K562 (cell line): Measurements from ENCODE around the gene VPS33B. TPM values are rescaled to one million over a fixed set of nuclear protein-coding genes. Genes with fewer than 3 reads are reported as not detected.

Experiments
- CHCHD3 ChIP-seq: fragments of 250-450 bp; sonication (Bioruptor Pico); IDR thresholded peaks from 2 replicates; pipeline ENCODE4 v2.1.2; 2022; ENCODE audit warnings: mild to moderate bottlenecking
- CTBP1 ChIP-seq: fragments of 450-650 bp; IDR thresholded peaks from 2 replicates; pipeline ENCODE4 v1.6.1; 2016; ENCODE audit warnings: borderline replicate concordance
- ERF ChIP-seq: fragments of 450-650 bp; formaldehyde crosslinking; IDR thresholded peaks from 2 replicates; pipeline ENCODE4 v1.4.0; 2020; ENCODE audit warnings: mild to moderate bottlenecking, mixed read lengths
- FOXK2 ChIP-seq, 2 experiments: fragments of 450-650 bp; IDR thresholded peaks in 1 of 2; conservative IDR thresholded peaks in 1 of 2; 2 replicates each; pipeline ENCODE4 v1.6.1; 2016; ENCODE audit warnings: low read depth in 2 of 2, mild to moderate bottlenecking in 1 of 2
- HDAC3 ChIP-seq: fragments of 450-650 bp; IDR thresholded peaks from 2 replicates; pipeline ENCODE4 v1.6.1; 2018; ENCODE audit warnings: borderline replicate concordance, mild to moderate bottlenecking, moderate library complexity; ENCODE audit not compliant: partially characterized antibody
- KLF1 ChIP-seq: fragments of 450-650 bp; IDR thresholded peaks from 2 replicates; pipeline ENCODE4 v1.6.1; 2016; ENCODE audit warnings: missing genetic modification characterization, missing compliant biosample characterization
- LARP7 ChIP-seq: fragments of 450-650 bp; IDR thresholded peaks from 2 replicates; pipeline ENCODE4 v1.6.1; 2016
- MAZ ChIP-seq, 2 experiments: fragments of 450-650 bp in 1 of 2; sonication (generic) in 1 of 2; formaldehyde crosslinking; IDR thresholded peaks in 1 of 2; conservative IDR thresholded peaks in 1 of 2; 2 replicates each; pipeline versions ENCODE4 v1.4.0 to v1.5.0; 2020; ENCODE audit warnings: mild to moderate bottlenecking in 1 of 2, missing genetic modification reagents in 1 of 2
- MEIS2 ChIP-seq: fragments of 450-650 bp; IDR thresholded peaks from 2 replicates; pipeline ENCODE4 v1.6.1; 2014; ENCODE audit warnings: mild to moderate bottlenecking; ENCODE audit not compliant: partially characterized antibody
- MXI1 ChIP-seq: IDR thresholded peaks from 2 replicates; pipeline ENCODE4 v1.6.1; 2011; ENCODE audit warnings: low read depth, mild to moderate bottlenecking, improper control_type of control experiment, low read length
- MYNN ChIP-seq, 2 experiments: sonication (generic); formaldehyde crosslinking in 1 of 2; IDR thresholded peaks; 2 replicates each; pipeline versions ENCODE4 v1.5.0 to v1.6.1; 2016 to 2020; ENCODE audit warnings: antibody characterized with exemption in 1 of 2, missing genetic modification reagents in 1 of 2
- NFE2 ChIP-seq: IDR thresholded peaks from 2 replicates; pipeline ENCODE4 v1.6.1; 2014; ENCODE audit warnings: antibody characterized with exemption, low read depth
- NR2C2 ChIP-seq, 2 experiments: fragments of 200-800 bp in 1 of 2; sonication (Bioruptor generic) in 1 of 2; sonication (generic) in 1 of 2; formaldehyde crosslinking in 1 of 2; IDR thresholded peaks; 2 replicates each; pipeline versions ENCODE4 v1.6.1 to v1.8.0; 2016 to 2022; ENCODE audit warnings: mild to moderate bottlenecking in 1 of 2, missing compliant biosample characterization in 1 of 2, missing genetic modification characterization in 1 of 2, missing genetic modification reagents in 1 of 2
- OTX1 ChIP-seq: fragments of 450-650 bp; formaldehyde crosslinking; IDR thresholded peaks from 2 replicates; pipeline ENCODE4 v1.4.0; 2022; ENCODE audit warnings: mild to moderate bottlenecking
- PHF21A ChIP-seq: fragments of 450-650 bp; IDR thresholded peaks from 2 replicates; pipeline ENCODE4 v1.6.1; 2017; ENCODE audit warnings: low read depth, borderline replicate concordance
- RBM14 ChIP-seq: fragments of 200-400 bp; formaldehyde crosslinking; IDR thresholded peaks from 2 replicates; pipeline ENCODE4 v1.6.1; 2018; ENCODE audit warnings: low read depth, mild to moderate bottlenecking, low read length, moderate library complexity, borderline replicate concordance; ENCODE audit not compliant: insufficient read depth
- RFX1 ChIP-seq: fragments of 450-650 bp; IDR thresholded peaks from 2 replicates; pipeline ENCODE4 v1.6.1; 2016; ENCODE audit warnings: mild to moderate bottlenecking, moderate library complexity
- SMAD1 ChIP-seq: fragments of 150-350 bp; IDR thresholded peaks from 2 replicates; pipeline ENCODE4 v1.6.1; 2014; ENCODE audit warnings: low read length, low read depth; ENCODE audit not compliant: partially characterized antibody
- SMAD4 ChIP-seq: fragments of 250-450 bp; sonication (Bioruptor Pico); conservative IDR thresholded peaks from 2 replicates; pipeline ENCODE4 v1.8.0; 2021; ENCODE audit warnings: inconsistent platforms, mild to moderate bottlenecking, moderate library complexity
- SRF ChIP-seq, 2 experiments: fragments of 250-450, 450-650 bp in 1 of 2; sonication (Bioruptor Pico) in 1 of 2; sonication (generic) in 1 of 2; formaldehyde crosslinking; IDR thresholded peaks; 2 replicates each; pipeline versions ENCODE4 v1.5.0 to v1.5.1; 2020 to 2022; ENCODE audit warnings: mild to moderate bottlenecking in 1 of 2, missing genetic modification reagents in 1 of 2
- STAT5B ChIP-seq: fragments of 250-450 bp; sonication (Bioruptor Pico); IDR thresholded peaks from 2 replicates; pipeline ENCODE4 v1.8.0; 2021; ENCODE audit warnings: mild to moderate bottlenecking, inconsistent platforms
- SUPT5H ChIP-seq: fragments of 450-650 bp; IDR thresholded peaks from 2 replicates; pipeline ENCODE4 v1.6.1; 2016
- TCF7L2 ChIP-seq: fragments of 150-350 bp; IDR thresholded peaks from 2 replicates; pipeline ENCODE4 v1.6.1; 2016; ENCODE audit warnings: low read depth, mild to moderate bottlenecking, low read length, moderate library complexity
- ZBED1 ChIP-seq: IDR thresholded peaks from 2 replicates; pipeline ENCODE4 v1.6.1; 2014
- ZNF3 ChIP-seq: fragments of 250-450 bp; sonication (Bioruptor Pico); IDR thresholded peaks from 2 replicates; pipeline ENCODE4 v1.5.0; 2021; ENCODE audit warnings: mild to moderate bottlenecking, moderate library complexity
- ZNF586 ChIP-seq: fragments of 450-650 bp; formaldehyde crosslinking; conservative IDR thresholded peaks from 2 replicates; pipeline ENCODE4 v1.4.0; 2020; ENCODE audit warnings: mild to moderate bottlenecking, moderate library complexity
- polyA plus RNA-seq, 8 experiments: library from polyadenylated mRNA; depleted of rRNA in 4 of 8; stranded (reverse) in 5 of 8; unstranded in 3 of 8; fragments of >200 nt; fragmentation: Nextera tagmentation in 2 of 8; fragmentation: Illumina TruSeq in 1 of 8; extraction: Ambion mirVana in 2 of 8; extraction: Trizol in 1 of 8; gene quantifications; 2 replicates each; pipeline versions ENCODE4 v1.2.1 to v1.2.3, GENCODE V29; 2011 to 2014; ENCODE audit warnings: inconsistent platforms in 1 of 8, missing spikeins in 1 of 8
- total RNA-seq, 7 experiments: library from RNA; depleted of rRNA in 6 of 7; stranded (reverse); fragments of >200 nt in 6 of 7; fragmentation: Illumina TruSeq in 2 of 7; extraction: Trizol in 2 of 7; gene quantifications; 2 replicates each; pipeline versions ENCODE4 v1.2.1 to v1.2.3, GENCODE V29; 2011 to 2021; ENCODE audit warnings: low replicate concordance in 1 of 7
- TF ChIP-seq, protein P1 (sequence below), 2 experiments: fragments of 250-450 bp in 1 of 2; fragments of 450-650 bp in 1 of 2; sonication (Bioruptor Pico) in 1 of 2; IDR thresholded peaks; 2 replicates each; pipeline versions ENCODE4 v1.6.1 to v1.8.0; 2016 to 2021; ENCODE audit warnings: mild to moderate bottlenecking in 2 of 2, moderate library complexity in 2 of 2, missing compliant biosample characterization in 1 of 2, missing genetic modification characterization in 1 of 2
- TF ChIP-seq, protein P2 (sequence below): fragments of 450-650 bp; formaldehyde crosslinking; IDR thresholded peaks from 2 replicates; pipeline ENCODE4 v1.4.0; 2020; ENCODE audit warnings: mild to moderate bottlenecking, moderate library complexity

Gene VPS33B
- total and polyA plus RNA-seq, 9 of the 15 experiments (the other 6 are each of a cell fraction or from before 2014, with no cell fraction given) = 9.4 to 25.5 (median 14.8) TPM

DNA sequence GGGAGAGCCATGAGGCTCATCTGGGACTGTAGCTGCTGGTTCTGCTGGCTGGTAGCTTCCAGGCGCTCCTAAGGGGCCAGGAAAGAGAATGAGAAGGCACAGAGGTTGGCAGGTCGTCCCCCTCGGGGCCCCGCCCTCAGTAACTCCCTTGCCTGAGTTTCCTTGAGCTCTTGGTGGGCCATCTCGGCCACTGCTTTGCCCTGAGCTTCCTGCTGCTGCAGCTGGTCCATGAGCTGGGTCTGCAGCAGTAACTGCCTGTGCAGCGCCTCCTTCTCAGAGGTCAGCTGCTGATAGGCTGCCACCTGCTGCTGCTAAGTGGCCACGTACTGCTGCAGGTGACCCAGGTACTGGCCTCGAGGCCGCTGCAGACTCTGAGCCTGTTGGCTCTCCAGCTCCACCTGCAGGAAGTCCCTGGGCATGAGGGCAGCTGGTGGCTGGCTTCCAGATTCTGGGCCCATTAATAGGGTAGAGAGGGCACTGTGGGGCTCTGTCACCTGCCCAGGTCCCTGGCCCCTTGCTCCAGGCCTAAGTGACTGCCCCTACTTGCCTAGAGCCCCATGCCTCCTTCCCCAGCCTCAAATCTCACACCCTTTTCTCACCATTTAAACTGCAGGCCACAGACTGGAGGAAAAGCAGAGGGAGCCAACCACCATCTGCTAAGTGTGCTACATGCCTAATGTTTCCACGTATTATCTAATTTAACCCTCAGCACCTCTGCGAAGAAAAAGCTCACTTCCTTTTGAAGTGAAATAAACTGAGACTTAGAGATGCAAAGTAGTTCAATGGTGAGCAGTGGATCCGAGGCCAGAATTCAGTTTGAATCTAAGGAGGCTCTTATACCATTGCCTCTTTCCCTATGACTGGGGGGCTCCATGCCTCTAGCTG is 10.8 kb upstream of the VPS33B start (continued):
- peak; percentile 40; the same call in 1 of the 2 replicates for TF ChIP-seq MYNN (IDR thresholded peaks at IDR 0.05)
- TF ChIP-seq MYNN (CRISPR knock-in tag; IDR thresholded peaks at IDR 0.05) = no peak
- no peak for TF ChIP-seq MXI1
- no peak for TF ChIP-seq ERF (CRISPR knock-in tag)
- 0 out of 2 replicates have a peak, but pooled peaks have one; percentile 28 for TF ChIP-seq SMAD4 (CRISPR knock-in tag)
- no peak for TF ChIP-seq FOXK2 (conservative IDR thresholded peaks at IDR 0.05 in 1 of 2, IDR thresholded peaks at IDR 0.05 in 1 of 2; ENCODE audit: low read depth in 2 of 2)
- no peak for TF ChIP-seq OTX1 (CRISPR knock-in tag)
- no peak for TF ChIP-seq NFE2
- TF ChIP-seq, protein P1, sequence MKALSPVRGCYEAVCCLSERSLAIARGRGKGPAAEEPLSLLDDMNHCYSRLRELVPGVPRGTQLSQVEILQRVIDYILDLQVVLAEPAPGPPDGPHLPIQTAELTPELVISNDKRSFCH (CRISPR knock-in tag; IDR thresholded peaks at IDR 0.05) = no peak
- TF ChIP-seq, protein P1 (tag; IDR thresholded peaks at IDR 0.05) = no peak
- no peak for TF ChIP-seq MEIS2
- no peak for TF ChIP-seq PHF21A
- TF ChIP-seq MAZ (CRISPR knock-in tag; conservative IDR thresholded peaks at IDR 0.05 in 1 of 2, IDR thresholded peaks at IDR 0.05 in 1 of 2) = peak; percentile 50 to 70; a peak in 3 of 4 replicates
- no peak for TF ChIP-seq RBM14
- 0 out of 4 replicates have a peak, but pooled peaks of 1 of the 2 experiments have one; percentile 28 for TF ChIP-seq SRF (CRISPR knock-in tag; IDR thresholded peaks at IDR 0.05)
- no peak for TF ChIP-seq ZNF3
- TF ChIP-seq ZBED1 = no peak
- peak; percentile 98 for TF ChIP-seq CTBP1
- TF ChIP-seq ZNF586 (CRISPR knock-in tag) = no peak
- TF ChIP-seq SUPT5H = no peak
- TF ChIP-seq RFX1 = no peak
- TF ChIP-seq NR2C2 (CRISPR knock-in tag; IDR thresholded peaks at IDR 0.05) = no peak
- no peak for TF ChIP-seq NR2C2 (tag; IDR thresholded peaks at IDR 0.05)
- TF ChIP-seq STAT5B (CRISPR knock-in tag) = no peak
- TF ChIP-seq SMAD1 = no peak
- no peak for TF ChIP-seq KLF1 (tag)
- TF ChIP-seq, protein P2, sequence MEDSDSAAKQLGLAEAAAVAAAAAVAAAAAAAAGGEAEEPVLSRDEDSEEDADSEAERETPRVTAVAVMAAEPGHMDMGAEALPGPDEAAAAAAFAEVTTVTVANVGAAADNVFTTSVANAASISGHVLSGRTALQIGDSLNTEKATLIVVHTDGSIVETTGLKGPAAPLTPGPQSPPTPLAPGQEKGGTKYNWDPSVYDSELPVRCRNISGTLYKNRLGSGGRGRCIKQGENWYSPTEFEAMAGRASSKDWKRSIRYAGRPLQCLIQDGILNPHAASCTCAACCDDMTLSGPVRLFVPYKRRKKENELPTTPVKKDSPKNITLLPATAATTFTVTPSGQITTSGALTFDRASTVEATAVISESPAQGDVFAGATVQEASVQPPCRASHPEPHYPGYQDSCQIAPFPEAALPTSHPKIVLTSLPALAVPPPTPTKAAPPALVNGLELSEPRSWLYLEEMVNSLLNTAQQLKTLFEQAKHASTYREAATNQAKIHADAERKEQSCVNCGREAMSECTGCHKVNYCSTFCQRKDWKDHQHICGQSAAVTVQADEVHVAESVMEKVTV (CRISPR knock-in tag) = peak; percentile 74
- TF ChIP-seq CHCHD3 (CRISPR knock-in tag) = no peak
- TF ChIP-seq TCF7L2 = no peak
- TF ChIP-seq LARP7 = no peak
- TF ChIP-seq HDAC3 = no peak
